Measurements from ENCODE around the gene CST3.
A peak's percentile ranks its signal among the peaks of the same experiment; 100 is the strongest.
"Not testable (repeated sequence)": the region's sequence is repeated elsewhere in the genome, so short reads cannot be mapped to it uniquely, and the experiment has no call there.

Gene CST3, protein sequence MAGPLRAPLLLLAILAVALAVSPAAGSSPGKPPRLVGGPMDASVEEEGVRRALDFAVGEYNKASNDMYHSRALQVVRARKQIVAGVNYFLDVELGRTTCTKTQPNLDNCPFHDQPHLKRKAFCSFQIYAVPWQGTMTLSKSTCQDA

GRCh38 chr20:23637282-23638221 lies at the start of gene CST3:
CST3 (minus strand) TSS chr20:23637955; CDS start chr20:23637862, 93 bp downstream.
- in situ Hi-C loops (cut with HindIII; ENCODE audit: low pct_ligation_motif_present, low pct_unique_long_range_greater_than_20kb, low sequenced_read_pairs): no loop called here
- peak; percentile 85 for DNase-seq

- no peak for DNase-seq
- in situ Hi-C loops (cut with HindIII; ENCODE audit: low pct_ligation_motif_present, low pct_unique_long_range_greater_than_20kb, low sequenced_read_pairs): no loop called here
Measured at GRCh38 chr20:23686046-23686750, 48.4 kb upstream of the CST3 start.

DNA sequence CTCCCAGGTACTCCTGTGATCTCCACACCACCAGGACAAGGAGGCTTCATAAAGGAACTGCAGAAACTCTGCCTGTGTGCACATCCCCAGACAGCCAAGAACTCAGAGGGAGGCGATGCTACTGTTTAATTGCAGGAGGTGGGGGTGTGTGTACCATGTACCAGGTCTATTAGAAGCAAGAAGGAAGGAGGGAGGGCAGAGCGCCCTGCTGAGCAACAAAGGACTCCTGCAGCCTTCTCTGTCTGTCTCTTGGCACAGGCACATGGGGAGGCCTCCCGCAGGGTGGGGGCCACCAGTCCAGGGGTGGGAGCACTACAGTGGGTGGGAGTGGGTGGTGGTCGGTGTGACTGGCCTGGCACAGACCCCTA lies 47.8 kb upstream of the CST3 start:
- DNase-seq; in situ Hi-C loops (cut with HindIII; ENCODE audit: low pct_ligation_motif_present, low pct_unique_long_range_greater_than_20kb, low sequenced_read_pairs): not testable (repeated sequence)

- in situ Hi-C loops (cut with HindIII; ENCODE audit: low pct_ligation_motif_present, low pct_unique_long_range_greater_than_20kb, low sequenced_read_pairs): no loop called here
- DNase-seq: no peak
Measured at GRCh38 chr20:23684261-23684660, 46.5 kb upstream of the CST3 start.

DNA sequence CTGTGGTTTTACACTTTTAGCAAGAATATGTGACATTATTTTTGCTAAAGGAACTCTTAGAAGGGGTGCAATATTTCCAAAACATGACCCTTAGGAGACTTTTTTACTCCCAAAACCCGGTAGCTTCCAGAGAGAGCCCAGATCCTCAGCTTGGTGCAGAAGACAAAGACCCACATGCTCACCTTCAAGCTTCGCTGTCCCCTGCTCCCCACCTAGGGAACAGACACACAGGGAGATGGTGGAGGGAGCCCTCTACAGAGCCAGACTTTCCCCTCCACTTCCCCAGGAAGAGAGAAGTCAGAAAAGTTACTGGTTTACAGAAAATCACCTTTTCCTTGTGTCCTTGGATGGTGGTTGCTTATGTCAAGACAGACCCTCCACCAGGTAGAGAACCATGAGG lies 46.1 kb upstream of the CST3 start:
- no peak for DNase-seq
- in situ Hi-C loops (cut with HindIII; ENCODE audit: low pct_ligation_motif_present, low pct_unique_long_range_greater_than_20kb, low sequenced_read_pairs): no loop called here

GRCh38 chr20:23683281-23683680 lies 45.5 kb upstream of the CST3 start:
- in situ Hi-C loops (cut with HindIII; ENCODE audit: low pct_ligation_motif_present, low pct_unique_long_range_greater_than_20kb, low sequenced_read_pairs): no loop called here

DNA sequence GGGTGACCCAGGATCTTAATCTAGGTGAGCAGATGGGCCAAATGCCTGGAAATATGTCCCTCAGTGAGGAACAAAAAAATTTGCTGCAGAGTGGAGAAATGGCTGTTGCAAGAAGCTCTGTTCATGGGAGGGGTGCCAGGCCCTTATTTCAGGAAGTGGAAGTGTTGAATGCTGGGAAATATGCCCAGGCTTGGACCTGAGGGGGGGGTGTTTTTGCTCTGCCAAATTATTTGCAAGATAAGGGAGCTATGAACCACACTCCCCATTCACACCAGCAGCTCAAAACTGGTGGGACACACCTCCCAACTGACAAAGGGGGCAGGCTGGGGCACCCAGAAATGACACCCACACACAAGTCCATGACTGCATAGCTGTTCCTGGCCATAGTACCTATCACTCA lies 42.4 kb upstream of the CST3 start:
- no peak for DNase-seq
- in situ Hi-C loops (cut with HindIII; ENCODE audit: low pct_ligation_motif_present, low pct_unique_long_range_greater_than_20kb, low sequenced_read_pairs): no loop called here

More at GRCh38 chr20:23683281-23683680, 45.5 kb upstream of the CST3 start:
- DNase-seq: no peak

DNA sequence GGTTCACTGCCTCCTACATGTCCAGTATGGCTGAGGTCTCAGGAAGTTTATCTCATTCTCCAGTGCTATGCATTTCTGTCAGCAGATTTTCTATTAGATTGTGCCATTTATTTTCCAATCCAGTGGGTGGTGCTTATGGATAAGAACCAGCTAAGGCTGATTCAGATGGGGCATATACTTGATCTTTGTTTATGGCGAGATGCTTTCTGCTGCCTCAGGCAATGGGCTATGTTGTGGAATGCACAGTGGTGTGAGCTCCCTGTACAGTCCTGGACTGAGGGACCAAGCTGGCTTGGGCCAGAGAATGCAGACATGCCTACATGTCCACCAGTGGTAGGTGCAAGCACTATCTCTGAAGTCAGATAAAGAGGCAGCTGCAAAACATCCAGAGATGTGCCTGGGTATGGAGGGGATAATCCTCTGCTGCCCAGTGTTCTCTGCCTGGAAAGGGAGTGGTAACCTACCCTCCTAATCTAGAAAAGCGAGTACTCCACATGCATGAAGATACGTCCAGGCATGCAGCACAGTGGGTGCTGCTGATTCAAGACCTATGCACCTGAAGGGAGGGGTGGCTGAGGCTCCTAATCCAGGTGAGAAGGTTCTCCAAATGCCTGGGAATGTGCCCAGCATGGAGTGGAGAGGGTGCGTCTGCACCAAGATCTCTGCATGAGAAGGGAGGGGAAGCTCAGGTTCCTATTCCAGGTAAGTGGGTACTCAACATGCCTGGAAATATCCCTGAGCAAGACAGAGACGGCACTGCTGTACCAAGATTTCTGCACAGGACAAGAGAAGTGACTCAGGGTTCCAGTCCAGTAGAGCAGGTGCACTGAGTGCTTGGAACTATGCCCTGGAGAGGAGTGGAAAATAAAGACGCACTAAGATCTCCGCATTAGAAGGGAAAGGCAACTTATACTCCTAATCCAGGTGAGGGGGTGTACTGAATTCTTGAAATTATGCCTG lies 41.7 kb upstream of the CST3 start:
- in situ Hi-C loops (cut with HindIII; ENCODE audit: low pct_ligation_motif_present, low pct_unique_long_range_greater_than_20kb, low sequenced_read_pairs): no loop called here

GRCh38 chr20:23673209-23673608 lies 35.5 kb upstream of the CST3 start:
- DNase-seq: no peak
- in situ Hi-C loops (cut with HindIII; ENCODE audit: low pct_ligation_motif_present, low pct_unique_long_range_greater_than_20kb, low sequenced_read_pairs): no loop called here

More for the DNA sequence above, 41.7 kb upstream of the CST3 start:
- no peak for DNase-seq

DNA sequence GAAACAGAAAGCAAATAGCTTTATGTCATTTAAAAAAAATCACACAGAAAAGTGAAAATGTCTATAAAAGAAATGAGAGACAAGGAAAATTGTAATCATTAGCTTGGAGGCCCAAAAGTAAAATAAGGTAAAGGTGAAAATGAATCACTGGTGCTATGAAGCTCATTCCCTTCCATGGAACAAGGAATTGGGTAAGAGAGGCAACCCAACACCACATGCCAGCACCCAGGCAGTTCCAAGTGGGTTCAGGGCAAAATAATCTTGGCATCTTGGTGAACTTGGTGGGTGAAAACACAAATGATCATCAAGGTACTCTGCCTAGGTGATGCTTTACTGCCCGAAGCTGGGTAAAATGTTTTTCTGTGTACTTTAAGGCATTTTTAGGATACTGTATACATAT lies 34.4 kb upstream of the CST3 start:
- no peak for DNase-seq
- in situ Hi-C loops (cut with HindIII; ENCODE audit: low pct_ligation_motif_present, low pct_unique_long_range_greater_than_20kb, low sequenced_read_pairs): no loop called here

DNA sequence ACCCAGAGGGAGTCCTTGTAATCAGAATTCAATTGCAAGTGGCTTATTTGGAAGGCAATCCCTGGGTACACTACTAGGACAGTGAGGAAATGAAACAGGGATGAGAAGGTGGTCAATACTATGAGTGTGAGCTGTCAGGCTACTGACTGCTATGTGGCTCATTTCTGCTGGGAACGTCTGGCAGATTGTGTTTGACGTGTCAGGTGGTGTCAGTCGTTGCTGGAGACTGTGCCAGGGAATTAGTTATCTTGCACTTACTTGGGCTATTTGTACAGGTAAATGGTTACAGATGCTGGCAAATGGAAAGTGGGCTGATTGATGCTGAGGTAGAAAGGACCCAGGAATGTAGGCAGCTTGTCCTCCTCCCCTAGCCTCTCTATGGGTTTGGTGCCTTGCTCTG lies 33.7 kb upstream of the CST3 start:
- no peak for DNase-seq
- in situ Hi-C loops (cut with HindIII; ENCODE audit: low pct_ligation_motif_present, low pct_unique_long_range_greater_than_20kb, low sequenced_read_pairs): no loop called here

DNA sequence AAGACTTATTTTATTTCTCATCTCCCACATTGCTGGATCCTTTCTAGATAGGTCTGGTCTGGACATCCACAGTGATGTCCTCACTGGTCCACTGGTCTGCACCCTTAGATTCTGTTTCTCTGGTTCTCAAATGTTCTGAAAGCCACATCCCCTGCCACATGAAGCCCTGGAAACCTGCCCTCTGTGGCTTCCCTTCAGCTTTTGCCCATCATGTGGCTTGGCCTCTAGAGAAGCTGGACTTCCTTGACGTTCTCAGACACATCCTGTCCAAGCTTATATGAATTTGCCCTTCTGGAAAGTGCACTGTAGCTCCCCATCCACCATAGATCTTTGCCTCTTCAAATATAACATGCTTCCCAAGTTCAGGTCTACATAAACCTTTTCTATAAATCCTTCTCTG lies 32.6 kb upstream of the CST3 start:
- in situ Hi-C loops (cut with HindIII; ENCODE audit: low pct_ligation_motif_present, low pct_unique_long_range_greater_than_20kb, low sequenced_read_pairs): no loop called here
- DNase-seq: no peak

DNA sequence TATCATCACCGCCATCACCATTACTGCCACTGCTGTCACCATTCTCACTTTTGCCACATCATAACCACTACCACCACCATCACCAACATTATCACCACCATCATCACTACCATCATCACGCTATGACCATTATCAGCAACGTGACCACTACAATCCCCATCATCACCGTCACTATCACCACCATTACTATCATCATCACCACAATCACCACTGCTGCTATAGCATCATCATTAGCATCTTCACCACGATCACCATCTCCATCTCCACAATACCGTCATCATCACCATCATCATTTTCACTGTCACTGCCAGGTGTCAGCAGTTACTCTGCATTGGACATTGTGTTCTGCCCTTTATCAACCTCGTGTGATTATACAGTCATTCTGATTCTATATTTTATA lies 32.1 kb upstream of the CST3 start:
- no peak for DNase-seq
- in situ Hi-C loops (cut with HindIII; ENCODE audit: low pct_ligation_motif_present, low pct_unique_long_range_greater_than_20kb, low sequenced_read_pairs): no loop called here

GRCh38 chr20:23669327-23669726 lies 31.6 kb upstream of the CST3 start:
- no peak for DNase-seq
- in situ Hi-C loops (cut with HindIII; ENCODE audit: low pct_ligation_motif_present, low pct_unique_long_range_greater_than_20kb, low sequenced_read_pairs): no loop called here

DNA sequence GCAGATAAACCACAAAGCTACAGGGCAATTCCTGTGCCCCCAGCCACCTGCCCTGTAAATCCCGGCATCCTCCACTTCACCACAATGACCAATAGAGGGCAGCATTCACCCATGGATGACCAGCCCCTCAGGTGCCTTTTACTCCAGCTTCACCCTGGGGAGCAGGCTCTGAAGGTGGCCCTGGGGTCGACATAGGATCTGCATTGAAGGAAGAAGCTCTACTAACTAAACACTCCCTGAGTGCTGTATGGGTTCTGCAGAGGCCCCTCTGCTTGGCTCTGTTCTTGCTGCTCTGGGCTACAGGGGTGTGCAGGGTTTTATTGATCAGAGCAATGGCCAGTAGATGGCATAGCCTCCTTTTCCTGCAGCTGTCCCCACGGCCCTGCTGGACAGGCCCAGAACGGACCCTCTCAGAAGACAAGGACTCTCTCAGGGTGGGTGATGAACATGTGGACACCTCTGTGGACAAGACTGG lies 30.8 kb upstream of the CST3 start:
- peak; percentile 41 for DNase-seq
- in situ Hi-C loops (cut with HindIII; ENCODE audit: low pct_ligation_motif_present, low pct_unique_long_range_greater_than_20kb, low sequenced_read_pairs): no loop called here

GRCh38 chr20:23667666-23668065 lies 29.9 kb upstream of the CST3 start:
- in situ Hi-C loops (cut with HindIII; ENCODE audit: low pct_ligation_motif_present, low pct_unique_long_range_greater_than_20kb, low sequenced_read_pairs): no loop called here
- DNase-seq: no peak

DNA sequence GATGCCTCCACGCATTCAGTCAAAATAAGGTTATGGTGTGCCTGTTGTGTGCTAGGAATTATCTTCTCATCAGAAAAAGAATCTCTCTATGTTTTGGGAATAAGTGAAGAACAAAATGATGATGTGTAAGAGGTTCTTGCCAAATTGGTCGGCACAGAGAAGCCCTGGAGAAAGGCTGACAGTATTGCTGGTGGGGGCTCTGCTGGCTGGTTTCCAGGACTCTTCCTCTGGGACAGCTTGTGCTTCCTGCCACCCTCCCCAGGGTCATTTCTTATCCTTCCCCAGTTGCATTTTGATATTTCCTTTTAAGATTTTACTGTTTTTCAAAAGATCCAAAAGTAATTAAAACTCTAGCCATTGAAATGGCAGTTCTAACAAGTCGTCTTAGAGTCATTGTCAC lies 28.9 kb upstream of the CST3 start:
- no peak for DNase-seq
- in situ Hi-C loops (cut with HindIII; ENCODE audit: low pct_ligation_motif_present, low pct_unique_long_range_greater_than_20kb, low sequenced_read_pairs): no loop called here

DNA sequence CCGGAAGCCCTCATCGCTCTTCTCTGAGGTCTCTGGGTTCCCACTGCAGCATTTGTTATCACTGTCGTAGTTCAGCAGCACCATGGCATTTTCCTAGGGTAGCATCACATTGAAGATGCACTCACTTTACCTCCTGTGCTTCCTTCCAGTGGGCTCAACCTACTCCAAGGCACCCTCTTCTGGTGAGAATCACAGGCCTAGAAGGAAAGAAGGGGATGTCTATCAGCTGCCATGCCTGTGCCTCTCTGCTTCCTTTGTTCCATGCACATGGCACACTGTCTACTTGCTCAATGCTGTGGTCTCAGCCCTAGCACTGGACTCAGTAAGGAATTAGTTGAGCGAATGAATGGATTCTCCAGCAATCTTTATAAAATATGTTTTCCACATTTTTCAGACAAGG lies 28.4 kb upstream of the CST3 start:
- DNase-seq: peak; percentile 8
- in situ Hi-C loops (cut with HindIII; ENCODE audit: low pct_ligation_motif_present, low pct_unique_long_range_greater_than_20kb, low sequenced_read_pairs): no loop called here

Data from ACHN (cell line).